Measurements from ENCODE around the gene RASGRF2.
"Not testable (repeated sequence)": the region's sequence is repeated elsewhere in the genome, so short reads cannot be mapped to it uniquely, and the experiment has no call there.

The RASGRF2 gene

GRCh38 chr5:81077105-81077504 lies 116.9 kb downstream of the RASGRF2 start:
- no peak for DNase-seq

GRCh38 chr5:81078930-81079329 lies 118.8 kb downstream of the RASGRF2 start:
- DNase-seq, result no peak

- no peak for DNase-seq
These were observed 120.8 kb downstream of the RASGRF2 start for GRCh38 chr5:81080809-81081460.

- no peak for DNase-seq
These were observed 121.3 kb downstream of the RASGRF2 start for GRCh38 chr5:81081461-81081835.

GRCh38 chr5:81086881-81087281 lies 126.7 kb downstream of the RASGRF2 start:
- DNase-seq, result no peak

GRCh38 chr5:81091199-81091598 lies 131.0 kb downstream of the RASGRF2 start:
- DNase-seq, result no peak

GRCh38 chr5:81093536-81094196 lies 133.5 kb downstream of the RASGRF2 start:
- no peak for DNase-seq

- DNase-seq, result no peak
These were observed 135.7 kb downstream of the RASGRF2 start for GRCh38 chr5:81095835-81096234.

GRCh38 chr5:81097713-81098112 lies 137.6 kb downstream of the RASGRF2 start:
- no peak for DNase-seq

- no peak for DNase-seq
These were observed 145.2 kb downstream of the RASGRF2 start for GRCh38 chr5:81105261-81105877.

GRCh38 chr5:81115261-81115660 lies 155.1 kb downstream of the RASGRF2 start:
- no peak for DNase-seq

- DNase-seq, result no peak
These were observed 157.4 kb downstream of the RASGRF2 start for GRCh38 chr5:81117566-81117965.

GRCh38 chr5:81121273-81121672 lies 161.1 kb downstream of the RASGRF2 start:
- no peak for DNase-seq

GRCh38 chr5:81121836-81122630 lies 161.9 kb downstream of the RASGRF2 start:
- peak in 1 of 2 experiments; percentile 1 for DNase-seq

GRCh38 chr5:81124689-81125088 lies 164.5 kb downstream of the RASGRF2 start:
- not testable (repeated sequence) for DNase-seq

GRCh38 chr5:81125959-81126358 lies 165.8 kb downstream of the RASGRF2 start:
- DNase-seq, result peak in 1 of 2 experiments; percentile 0

- no peak for DNase-seq
These were observed 168.3 kb downstream of the RASGRF2 start for GRCh38 chr5:81128416-81128815.

GRCh38 chr5:81132381-81132780 lies 172.2 kb downstream of the RASGRF2 start:
- no peak for DNase-seq

- DNase-seq, result no peak
These were observed 173.9 kb downstream of the RASGRF2 start for GRCh38 chr5:81134066-81134465.

- DNase-seq, result no peak
These were observed 174.4 kb downstream of the RASGRF2 start for GRCh38 chr5:81134566-81134965.

GRCh38 chr5:81136557-81136956 lies 176.4 kb downstream of the RASGRF2 start:
- DNase-seq, result no peak

- no peak for DNase-seq
These were observed 177.7 kb downstream of the RASGRF2 start for GRCh38 chr5:81137833-81138232.

GRCh38 chr5:81140441-81140840 lies 180.3 kb downstream of the RASGRF2 start:
- DNase-seq, result no peak

All from NCI-H2081 (cell line).